Spleen (tissue), 7 donors: ENCODE data around the gene KLF16.

Experiments
- POLR2AphosphoS5 ChIP-seq, 3 donors: sonication (generic); formaldehyde crosslinking; IDR thresholded peaks; one replicate each; pipeline ENCODE4 v1.5.1; 2017; ENCODE audit warnings: antibody characterized with exemption in 3 of 3
- TF ChIP-seq, protein P1 (sequence below), 11 experiments: fragments of 200-600 bp in 7 of 11; fragments of 450-650 bp in 4 of 11; sonication (generic) in 4 of 11; IDR thresholded peaks in 8 of 11; conservative IDR thresholded peaks in 3 of 11; 1 replicate in 7 of 11; 2 replicates in 4 of 11; pipeline versions ENCODE4 v1.4.0 to v1.8.0; 2016 to 2021; ENCODE audit warnings: antibody characterized with exemption in 11 of 11, inconsistent platforms in 4 of 11, mild to moderate bottlenecking in 1 of 11
- donor health status: DM: no; HTN: no; CAD: no; lungs with moderate emphysema.
- donor health status: DM: no; HTN: no; CAD: no.
- donor health status: DM: no; HTN: no; CAD: no.

GRCh38 chr19:1864480-1865171 lies 1.2 kb upstream of the KLF16 start:
- TF ChIP-seq, protein P1, sequence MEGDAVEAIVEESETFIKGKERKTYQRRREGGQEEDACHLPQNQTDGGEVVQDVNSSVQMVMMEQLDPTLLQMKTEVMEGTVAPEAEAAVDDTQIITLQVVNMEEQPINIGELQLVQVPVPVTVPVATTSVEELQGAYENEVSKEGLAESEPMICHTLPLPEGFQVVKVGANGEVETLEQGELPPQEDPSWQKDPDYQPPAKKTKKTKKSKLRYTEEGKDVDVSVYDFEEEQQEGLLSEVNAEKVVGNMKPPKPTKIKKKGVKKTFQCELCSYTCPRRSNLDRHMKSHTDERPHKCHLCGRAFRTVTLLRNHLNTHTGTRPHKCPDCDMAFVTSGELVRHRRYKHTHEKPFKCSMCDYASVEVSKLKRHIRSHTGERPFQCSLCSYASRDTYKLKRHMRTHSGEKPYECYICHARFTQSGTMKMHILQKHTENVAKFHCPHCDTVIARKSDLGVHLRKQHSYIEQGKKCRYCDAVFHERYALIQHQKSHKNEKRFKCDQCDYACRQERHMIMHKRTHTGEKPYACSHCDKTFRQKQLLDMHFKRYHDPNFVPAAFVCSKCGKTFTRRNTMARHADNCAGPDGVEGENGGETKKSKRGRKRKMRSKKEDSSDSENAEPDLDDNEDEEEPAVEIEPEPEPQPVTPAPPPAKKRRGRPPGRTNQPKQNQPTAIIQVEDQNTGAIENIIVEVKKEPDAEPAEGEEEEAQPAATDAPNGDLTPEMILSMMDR (IDR thresholded peaks at IDR 0.05 in 8 of 11, conservative IDR thresholded peaks at IDR 0.05 in 3 of 11), result peak; percentile 86 to 99 (median 94)
- TF ChIP-seq POLR2AphosphoS5 (IDR thresholded peaks at IDR 0.05), result peak; percentile 51 to 84 (median 66)
